Measurements from ENCODE around the gene NWD2. TPM values are rescaled to one million over a fixed set of nuclear protein-coding genes. Genes with fewer than 3 reads are reported as not detected.

NWD2 gene
- total RNA-seq, 3 donors from 2014 or later, result 0.95 to 1.4 (median 1.3) TPM

DNA sequence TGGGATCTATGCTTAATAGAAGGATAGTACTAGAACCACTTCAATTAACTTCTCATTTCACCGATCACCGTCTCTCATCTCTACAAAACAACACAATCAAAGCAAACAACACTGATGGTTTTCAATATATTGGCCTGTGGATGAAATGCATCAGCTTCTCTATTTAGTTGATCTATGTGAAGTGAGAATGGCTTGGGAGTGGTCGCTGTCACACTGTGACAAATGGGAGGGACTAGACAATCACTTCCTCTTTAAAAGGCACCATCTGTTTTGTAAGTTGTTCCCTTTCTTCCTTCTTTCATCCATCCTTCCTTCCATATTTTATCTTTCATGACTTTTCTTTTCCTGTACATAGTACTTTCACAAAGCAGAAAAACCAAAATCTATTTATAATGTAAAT is 23.9 kb upstream of the NWD2 start:
- TF ChIP-seq CTCF (IDR thresholded peaks at IDR 0.05), result no peak
- intact Hi-C loops (cut with DNase I, micrococcal nuclease), result no loop called here
- no peak for DNase-seq

DNA sequence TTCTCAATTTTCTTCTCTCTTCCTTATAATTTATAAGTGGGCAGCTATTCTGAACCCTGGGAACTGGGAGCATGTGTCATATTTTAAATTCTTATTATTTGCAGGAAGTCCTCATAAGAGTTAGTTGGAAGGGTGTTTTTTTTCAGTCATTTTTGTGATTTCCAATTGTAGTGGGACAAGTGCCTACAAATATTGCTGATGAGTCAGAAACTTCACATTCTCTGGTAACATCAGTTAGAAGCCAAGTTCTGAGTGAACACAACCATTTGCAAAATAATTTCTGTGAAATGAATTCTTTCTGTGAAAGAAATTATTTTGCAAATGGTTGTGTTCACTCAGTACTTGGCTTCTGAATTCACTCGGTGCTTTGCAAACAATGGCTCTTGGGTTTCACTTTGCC is 20.8 kb upstream of the NWD2 start:
- no peak for TF ChIP-seq CTCF (IDR thresholded peaks at IDR 0.05)
- no peak for ATAC-seq
- H3K36me3 ChIP-seq (ENCODE audit: low read depth), result no peaks in the 10 kb centered on the region
- H3K4me1 ChIP-seq (ENCODE audit: low read depth), result no peaks in the 10 kb centered on the region
- H3K4me3 ChIP-seq, result no peak overlapping the region
- no peak for DNase-seq
- intact Hi-C loops (cut with DNase I, micrococcal nuclease), result no loop called here
- H3K9me3 ChIP-seq, result no peaks in the 10 kb centered on the region

More for the DNA sequence above, 23.9 kb upstream of the NWD2 start:
- Histone ChIP-seq H3K9me3 (no peaks in the 10 kb centered on the region), H3K4me3 (no peak overlapping the region), H3K36me3 (ENCODE audit: low read depth) (no peaks in the 10 kb centered on the region), H3K4me1 (ENCODE audit: low read depth) (no peaks in the 10 kb centered on the region)
- no peak for ATAC-seq

DNA sequence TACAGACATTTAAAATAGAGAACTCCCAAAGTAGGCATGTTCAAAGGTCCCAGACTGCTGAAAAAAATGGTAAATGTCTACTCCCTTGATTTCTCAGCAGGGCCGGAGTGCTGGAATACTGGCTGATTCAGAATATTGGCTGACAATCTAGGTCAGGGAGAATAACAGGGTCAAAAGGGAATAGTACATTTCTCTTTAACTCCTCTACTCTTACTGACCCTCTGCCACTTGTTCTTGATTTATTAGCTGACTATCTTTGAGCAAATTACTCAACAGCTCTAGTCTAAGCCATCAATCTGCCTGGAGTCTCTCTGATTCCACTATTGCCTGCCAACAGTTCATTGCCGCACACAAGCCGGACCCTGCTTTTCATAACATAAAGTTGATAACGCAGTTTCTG is 19.7 kb upstream of the NWD2 start:
- ATAC-seq (no peak), DNase-seq (no peak)
- H3K9me3 ChIP-seq, result no peaks in the 10 kb centered on the region
- no peak overlapping the region for H3K4me3 ChIP-seq
- no peaks in the 10 kb centered on the region for H3K36me3 ChIP-seq (ENCODE audit: low read depth)
- no peak for TF ChIP-seq CTCF (IDR thresholded peaks at IDR 0.05)
- no peaks in the 10 kb centered on the region for H3K4me1 ChIP-seq (ENCODE audit: low read depth)
- intact Hi-C loops (cut with DNase I, micrococcal nuclease), result no loop called here

DNA sequence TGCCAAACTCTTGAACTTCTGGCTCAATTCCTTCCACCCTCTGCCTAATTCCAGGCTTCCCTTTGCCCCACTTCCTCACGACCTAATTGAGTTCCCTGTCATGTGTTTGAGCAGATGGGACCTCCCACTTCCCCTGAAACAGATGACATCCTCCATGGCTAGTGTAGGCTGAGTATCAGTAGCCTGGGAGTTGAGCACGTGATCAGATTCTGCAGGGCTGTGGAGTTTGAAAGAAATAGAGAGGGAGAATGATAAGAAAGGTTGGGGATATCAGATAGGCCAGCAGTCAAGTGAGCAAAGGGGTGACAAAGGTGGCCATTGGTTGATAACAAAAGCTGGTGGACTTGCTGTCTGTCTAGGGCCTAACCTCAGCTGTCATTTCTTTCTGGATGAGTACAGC is 18.8 kb upstream of the NWD2 start:
- no peaks in the 10 kb centered on the region for H3K4me1 ChIP-seq (ENCODE audit: low read depth)
- ATAC-seq, result no peak
- intact Hi-C loops (cut with DNase I, micrococcal nuclease), result no loop called here
- H3K36me3 ChIP-seq (ENCODE audit: low read depth), result no peaks in the 10 kb centered on the region
- no peak for TF ChIP-seq CTCF (IDR thresholded peaks at IDR 0.05)
- DNase-seq, result no peak
- no peaks in the 10 kb centered on the region for H3K9me3 ChIP-seq
- H3K4me3 ChIP-seq, result no peak overlapping the region

GRCh38 chr4:37232315-37232714 is 12.2 kb upstream of the NWD2 start:
- Histone ChIP-seq H3K36me3 (ENCODE audit: low read depth) (no peaks in the 10 kb centered on the region), H3K4me1 (ENCODE audit: low read depth) (no peaks in the 10 kb centered on the region), H3K4me3 (no peak overlapping the region), H3K9me3 (no peaks in the 10 kb centered on the region)
- DNase-seq, result no peak
- ATAC-seq, result peak; percentile 93
- intact Hi-C loops (cut with DNase I, micrococcal nuclease), result no loop called here
- TF ChIP-seq CTCF (IDR thresholded peaks at IDR 0.05), result no peak

GRCh38 chr4:37236165-37236564 is 8.4 kb upstream of the NWD2 start:
- ATAC-seq (peak; percentile 18), DNase-seq (no peak)
- intact Hi-C loops (cut with DNase I, micrococcal nuclease), result no loop called here
- TF ChIP-seq CTCF (IDR thresholded peaks at IDR 0.05), result no peak
- Histone ChIP-seq H3K4me1 (ENCODE audit: low read depth) (no peaks in the 10 kb centered on the region), H3K36me3 (ENCODE audit: low read depth) (no peaks in the 10 kb centered on the region), H3K9me3 (no peaks in the 10 kb centered on the region), H3K4me3 (no peak overlapping the region)

All from mucosa of descending colon (tissue), 3 donors.